ENCODE results near the gene CXCR5.

Gene CXCR5

DNA sequence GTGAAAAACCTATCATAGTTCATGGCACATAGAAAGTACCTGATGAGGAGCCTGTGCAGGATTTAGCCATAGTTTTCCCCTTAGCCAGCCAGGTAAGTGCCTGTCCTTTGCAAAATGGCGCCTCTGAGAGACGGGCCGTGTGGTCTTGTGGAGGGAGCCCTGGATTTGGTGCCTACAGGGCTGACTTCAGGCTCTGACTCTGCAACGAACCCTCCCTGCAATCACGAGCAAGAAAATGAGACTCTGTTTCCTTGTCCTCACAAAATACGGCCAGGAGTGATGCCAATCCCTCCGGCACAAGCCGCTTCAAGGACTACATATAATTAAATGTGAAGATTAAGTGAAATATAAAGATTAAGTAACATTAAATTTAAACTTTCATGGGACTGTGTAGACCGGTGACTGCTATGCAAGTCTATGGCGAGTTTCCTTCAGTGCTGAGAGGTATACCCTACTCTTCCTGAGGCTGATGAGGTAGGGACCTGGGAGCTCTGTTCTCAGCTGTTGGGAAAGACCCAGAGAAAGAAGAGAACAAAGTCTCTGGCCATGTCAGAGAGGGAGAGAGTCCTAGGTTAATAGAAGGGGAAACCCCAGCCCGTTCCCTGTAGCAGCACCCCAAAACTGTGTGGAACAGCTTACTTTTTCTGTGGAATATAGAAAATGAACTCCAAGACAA, 6.1 kb upstream of the CXCR5 start:
- peak; percentile 58 for DNase-seq

DNA sequence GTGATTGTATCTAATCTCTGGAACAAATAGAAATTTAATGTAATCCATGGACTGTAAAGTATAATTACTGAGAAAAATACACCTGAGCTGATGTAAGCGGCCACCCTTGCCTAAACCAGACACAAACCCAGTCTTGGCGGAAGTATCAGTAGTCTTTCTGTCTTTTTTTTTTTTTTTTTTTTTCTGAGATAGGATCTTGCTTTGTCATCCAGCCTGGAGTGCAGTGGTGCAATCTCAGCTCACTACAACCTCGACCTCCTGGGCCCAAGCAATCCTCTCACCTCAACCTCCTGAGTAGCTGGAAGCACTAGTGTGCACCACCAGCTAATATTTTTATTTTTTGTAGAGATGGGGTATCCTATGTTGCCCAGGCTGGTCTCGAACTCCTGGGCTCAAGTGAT, 5.5 kb upstream of the CXCR5 start:
- peak; percentile 57 for DNase-seq

- DNase-seq: no peak
Observed at GRCh38 chr11:118881228-118881627, 2.5 kb upstream of the CXCR5 start.

DNA sequence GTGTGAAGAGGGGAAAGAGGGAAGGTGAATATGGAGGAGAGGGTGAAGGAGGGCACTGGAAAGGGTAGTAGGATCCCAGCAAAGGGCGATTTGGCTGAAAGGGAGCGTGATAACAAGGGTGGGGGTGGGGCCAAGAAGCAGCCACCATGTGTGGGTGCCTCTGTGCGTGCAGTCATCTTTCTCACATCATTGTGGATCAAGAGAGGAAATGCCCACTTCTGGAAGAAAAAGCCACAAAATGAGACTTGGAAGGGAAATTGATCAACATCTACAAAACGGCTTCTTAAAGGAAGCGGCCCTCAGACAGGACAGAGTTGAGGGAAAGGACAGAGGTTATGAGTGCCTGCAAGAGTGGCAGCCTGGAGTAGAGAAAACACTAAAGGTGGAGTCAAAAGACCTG, 1.2 kb upstream of the CXCR5 start:
- no peak for DNase-seq

GRCh38 chr11:118883004-118883367, 706 bp upstream of the CXCR5 start:
- no peak for DNase-seq

DNA sequence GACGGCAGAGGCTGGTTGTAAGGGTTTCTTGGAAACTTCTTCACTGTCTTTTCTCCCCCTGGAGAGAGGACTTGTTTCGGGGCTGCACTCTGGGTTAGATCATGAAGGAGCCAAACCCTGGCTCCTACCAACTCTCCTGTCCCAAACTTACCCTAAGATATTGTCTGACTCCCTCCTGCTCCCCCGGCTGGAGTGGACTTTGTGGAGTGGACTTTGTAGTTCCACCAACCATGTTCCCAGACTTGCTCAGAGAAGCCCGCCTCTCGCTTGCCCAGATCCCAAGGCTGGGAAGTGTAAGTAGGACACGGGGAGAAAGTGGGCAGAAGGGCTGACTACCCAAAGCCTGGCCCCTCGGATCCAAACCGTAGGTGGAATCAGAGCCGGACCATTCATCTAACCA, 1.2 kb downstream of the CXCR5 start:
- DNase-seq: no peak

GRCh38 chr11:118885319-118885718, 1.6 kb downstream of the CXCR5 start:
- DNase-seq: no peak

DNA sequence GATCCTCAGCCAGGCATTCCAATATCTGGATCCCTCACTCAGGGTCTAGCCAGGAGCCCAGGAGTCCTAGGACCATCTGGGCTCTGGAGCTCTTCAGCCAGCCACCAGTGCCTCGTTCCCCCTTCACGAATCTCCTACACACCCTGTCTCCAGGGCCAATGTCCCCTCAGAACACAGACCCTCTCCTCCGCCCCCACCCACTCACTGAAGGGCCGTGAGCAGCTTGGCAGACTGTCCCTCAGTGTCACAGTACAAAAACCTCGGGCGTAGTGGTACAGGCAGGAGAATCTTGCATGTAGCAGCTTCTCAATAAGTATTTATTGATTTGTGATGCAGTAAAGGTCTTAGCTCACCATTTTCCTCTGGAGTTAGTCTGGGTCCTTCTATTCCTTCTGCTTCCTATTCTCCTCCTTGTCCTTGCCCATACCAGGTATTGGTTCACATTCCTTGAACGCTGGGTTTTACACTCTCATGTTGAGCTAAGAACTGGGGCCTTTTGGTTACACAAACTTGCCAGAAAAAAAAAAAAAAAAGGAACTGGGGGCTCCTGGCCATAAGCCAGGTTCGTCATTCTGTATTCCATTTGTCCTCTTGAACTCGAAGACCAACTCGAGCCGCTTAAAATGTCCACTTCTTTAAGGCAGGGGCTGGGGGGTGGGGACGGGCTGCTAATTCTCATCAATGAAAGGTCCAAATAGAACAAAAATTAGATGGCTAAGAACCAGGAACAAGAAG, 2.3 kb downstream of the CXCR5 start:
- no peak for DNase-seq

DNA sequence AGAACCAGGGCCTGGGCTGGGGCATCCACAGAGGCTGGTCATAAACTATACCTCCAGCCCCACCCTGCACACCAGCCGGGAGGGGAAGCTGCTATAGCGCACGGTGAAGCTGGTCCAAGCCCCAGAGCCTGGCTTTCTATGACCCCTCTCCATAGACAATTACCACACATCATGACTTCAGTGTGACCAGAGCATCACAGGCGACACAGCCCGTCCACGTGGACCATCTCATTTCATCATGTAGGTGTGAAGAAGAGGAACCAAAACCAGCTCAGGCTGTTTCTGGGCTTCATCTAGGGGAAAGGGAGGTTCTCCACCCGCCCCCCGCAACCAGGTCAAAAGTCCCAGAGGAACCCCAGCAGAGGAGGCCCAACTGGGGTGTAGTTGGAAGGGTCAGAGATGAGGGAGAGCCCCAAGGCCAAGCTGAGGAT, 3.0 kb downstream of the CXCR5 start:
- no peak for DNase-seq

DNA sequence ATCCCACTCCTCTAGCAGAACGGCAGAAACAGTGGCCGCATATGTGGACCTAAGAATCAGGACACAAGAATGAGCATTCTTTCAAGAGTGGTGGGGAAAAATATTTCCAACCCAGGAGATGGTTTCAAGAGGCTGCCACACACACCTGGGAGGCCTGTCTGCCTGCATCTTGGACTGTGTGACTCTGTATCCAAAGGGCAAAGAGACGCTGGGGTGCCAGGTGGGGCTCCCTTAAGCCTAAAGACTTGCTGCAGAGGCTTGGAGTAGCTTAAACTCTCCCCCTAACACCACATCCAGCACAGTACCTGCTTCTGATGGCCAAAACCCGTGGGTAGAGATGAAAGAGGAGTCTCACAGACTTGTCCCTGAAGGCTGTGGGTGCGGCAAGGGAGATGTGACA, 3.5 kb downstream of the CXCR5 start:
- DNase-seq: no peak

DNA sequence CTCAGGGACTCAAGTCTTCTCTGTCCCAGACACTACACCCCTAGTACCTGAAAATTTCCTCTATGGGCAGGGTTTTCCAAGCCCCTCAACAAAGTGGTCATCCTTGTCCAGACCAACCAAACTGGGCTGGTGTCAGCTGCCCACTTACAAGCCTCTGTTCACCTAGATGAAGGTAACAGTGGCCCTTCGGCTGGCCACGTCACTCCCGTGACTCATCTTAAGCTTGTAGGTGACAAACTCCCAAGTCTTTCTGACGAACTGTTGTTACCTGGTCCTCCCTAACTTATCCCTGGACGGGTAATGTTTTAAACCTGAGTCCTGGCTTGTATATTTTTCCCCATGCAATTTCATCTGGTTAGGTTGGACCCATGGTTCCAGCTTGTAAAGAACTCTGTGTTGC, 4.7 kb downstream of the CXCR5 start:
- no peak for DNase-seq

- no peak for DNase-seq
Observed at GRCh38 chr11:118889797-118890196, 6.1 kb downstream of the CXCR5 start.

DNA sequence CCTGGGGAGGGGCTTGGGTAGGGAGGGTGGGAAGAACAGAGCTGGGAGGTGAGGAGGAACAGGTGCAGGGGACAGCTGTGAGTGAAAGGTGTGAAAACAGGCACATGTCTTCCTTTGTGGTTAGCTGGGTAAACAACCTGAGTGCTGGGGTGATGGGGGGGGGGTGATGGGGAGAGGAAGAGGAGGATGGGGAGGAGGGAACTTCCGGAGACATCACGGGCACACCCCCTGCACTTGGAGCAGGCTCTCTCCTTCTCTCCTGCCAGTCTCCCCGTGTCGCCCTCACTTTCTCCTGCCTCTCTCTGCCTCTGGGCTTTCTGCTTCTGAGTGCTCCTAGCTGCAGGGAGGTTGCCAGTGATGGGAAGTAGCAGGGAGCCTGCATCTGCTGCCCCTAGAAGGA, 8.8 kb downstream of the CXCR5 start:
- DNase-seq: no peak

DNA sequence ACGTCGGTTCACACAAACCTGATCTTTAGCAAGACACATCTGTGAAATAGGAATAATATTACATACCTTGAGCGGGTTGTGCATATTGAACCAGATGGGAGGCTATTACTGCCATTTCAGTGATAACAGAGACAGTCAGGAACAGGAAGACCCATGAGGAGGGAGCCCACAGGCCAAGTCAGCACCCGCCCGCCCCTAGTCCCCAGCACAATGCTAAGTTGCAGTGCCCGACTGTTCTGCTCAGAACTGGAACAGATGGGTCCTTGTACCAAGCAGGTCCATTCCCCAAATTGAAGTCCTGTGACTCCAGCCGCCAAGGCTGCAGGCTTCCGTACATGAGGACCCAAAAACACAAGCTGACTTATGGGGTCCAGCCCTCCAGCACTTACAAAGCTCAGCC, 9.3 kb downstream of the CXCR5 start:
- DNase-seq: no peak

DNA sequence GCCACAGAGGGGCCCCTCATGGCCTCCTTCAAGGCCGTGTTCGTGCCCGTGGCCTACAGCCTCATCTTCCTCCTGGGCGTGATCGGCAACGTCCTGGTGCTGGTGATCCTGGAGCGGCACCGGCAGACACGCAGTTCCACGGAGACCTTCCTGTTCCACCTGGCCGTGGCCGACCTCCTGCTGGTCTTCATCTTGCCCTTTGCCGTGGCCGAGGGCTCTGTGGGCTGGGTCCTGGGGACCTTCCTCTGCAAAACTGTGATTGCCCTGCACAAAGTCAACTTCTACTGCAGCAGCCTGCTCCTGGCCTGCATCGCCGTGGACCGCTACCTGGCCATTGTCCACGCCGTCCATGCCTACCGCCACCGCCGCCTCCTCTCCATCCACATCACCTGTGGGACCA, 10.0 kb downstream of the CXCR5 start:
- DNase-seq: no peak

- DNase-seq: no peak
Observed at GRCh38 chr11:118894192-118894591, 10.5 kb downstream of the CXCR5 start.

- peak; percentile 87 for DNase-seq
Observed at GRCh38 chr11:118895093-118896039, 11.7 kb downstream of the CXCR5 start.

DNA sequence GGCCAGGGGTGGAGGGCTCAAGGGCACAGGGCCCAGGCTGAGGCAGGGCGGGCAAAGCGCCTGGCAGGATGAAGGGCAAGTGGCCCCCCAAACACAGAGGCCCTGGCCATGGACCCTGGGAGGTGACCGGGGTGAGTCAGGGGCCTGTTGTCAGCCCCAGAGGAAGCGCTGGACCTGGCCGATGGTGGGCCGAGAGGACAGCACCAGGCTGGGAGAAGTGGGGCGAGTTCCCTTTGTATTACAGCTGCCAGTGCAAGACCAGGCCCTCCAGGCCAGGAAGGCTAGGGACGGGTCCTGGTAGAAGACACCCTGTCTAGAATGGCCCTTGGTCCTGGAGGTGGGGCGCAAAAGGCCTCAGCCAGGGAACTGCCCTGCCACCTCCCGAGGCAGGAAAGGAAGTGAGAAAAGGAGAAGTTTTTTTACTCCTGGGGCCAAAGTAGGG, 12.8 kb downstream of the CXCR5 start:
- DNase-seq: no peak

DNA sequence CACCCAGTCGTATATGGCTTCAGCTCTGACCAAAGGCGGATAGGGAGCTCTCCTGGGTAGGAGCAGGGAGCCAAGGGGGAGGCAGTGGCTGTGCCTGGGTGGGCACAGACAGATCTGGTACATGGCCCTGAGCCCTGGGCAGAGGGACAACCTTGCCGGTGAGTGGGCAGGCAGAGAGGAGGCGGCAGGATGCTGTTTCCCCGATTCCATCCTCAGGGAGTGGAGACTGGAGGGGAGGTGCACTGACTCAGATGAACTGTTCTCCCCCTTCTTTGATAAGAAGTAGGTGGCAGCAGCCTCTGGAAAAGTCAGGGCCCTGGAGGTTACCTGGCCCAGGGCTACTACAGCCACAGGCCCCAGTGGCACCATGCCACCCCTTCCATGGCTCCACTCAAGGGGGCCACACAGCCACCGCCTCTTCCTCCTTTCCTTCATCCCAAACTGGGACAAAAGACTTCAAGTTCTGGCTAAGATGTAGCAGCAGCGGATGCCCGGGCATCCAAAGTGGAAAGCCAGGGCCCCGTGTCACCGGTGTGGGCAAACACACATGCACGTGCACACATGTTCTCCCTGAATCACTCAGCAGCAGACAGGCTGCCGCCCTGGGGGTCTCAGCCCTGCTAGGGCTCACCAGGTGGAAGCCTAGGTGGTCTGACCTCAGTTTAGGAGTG, 13.4 kb downstream of the CXCR5 start:
- DNase-seq: no peak

GRCh38 chr11:118897721-118898310, 14.1 kb downstream of the CXCR5 start:
- no peak for DNase-seq

DNA sequence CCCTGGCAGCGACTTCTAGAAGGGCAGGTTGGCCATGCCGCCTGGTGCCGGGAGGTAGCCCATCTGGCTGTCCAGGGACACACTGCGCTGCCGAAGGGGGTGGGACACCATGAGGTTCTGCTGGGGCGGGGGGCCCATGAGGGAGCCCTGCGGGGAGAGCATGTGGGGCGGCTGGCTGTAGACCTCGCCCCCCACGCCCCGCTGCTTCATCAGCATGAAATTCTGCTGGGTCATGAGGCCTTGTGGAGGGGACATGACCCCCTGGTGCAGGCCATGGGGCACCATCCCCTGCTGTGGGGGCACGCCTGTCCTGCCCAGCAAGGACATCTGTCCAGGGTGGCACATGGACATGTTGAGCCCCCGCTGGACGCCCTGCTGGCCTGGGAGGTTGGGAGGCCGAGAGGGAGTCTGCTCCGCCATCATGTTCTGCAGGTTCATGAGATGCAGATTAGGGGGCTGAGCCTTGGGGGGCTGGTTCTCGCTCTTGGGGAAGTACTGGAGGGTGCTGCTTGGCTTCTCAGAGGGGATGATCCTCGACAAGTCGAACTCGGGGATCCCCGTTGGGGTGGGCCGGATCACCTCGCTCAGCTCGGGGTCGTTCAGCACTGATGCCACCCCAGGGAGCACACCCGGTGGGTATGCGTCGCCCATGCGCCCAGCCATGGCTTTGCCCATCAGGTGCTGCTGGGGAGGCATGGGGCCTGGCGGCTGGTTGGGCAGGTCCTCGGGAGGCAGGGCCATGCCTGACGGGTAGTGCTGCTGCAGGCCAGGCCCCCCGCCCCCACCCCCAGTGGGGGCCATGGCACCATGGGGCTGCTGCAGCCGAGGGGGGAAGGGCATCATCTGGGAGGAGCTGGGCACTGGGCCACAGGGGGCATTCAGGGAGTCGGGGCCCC, 15.0 kb downstream of the CXCR5 start:
- no peak for DNase-seq

DNA sequence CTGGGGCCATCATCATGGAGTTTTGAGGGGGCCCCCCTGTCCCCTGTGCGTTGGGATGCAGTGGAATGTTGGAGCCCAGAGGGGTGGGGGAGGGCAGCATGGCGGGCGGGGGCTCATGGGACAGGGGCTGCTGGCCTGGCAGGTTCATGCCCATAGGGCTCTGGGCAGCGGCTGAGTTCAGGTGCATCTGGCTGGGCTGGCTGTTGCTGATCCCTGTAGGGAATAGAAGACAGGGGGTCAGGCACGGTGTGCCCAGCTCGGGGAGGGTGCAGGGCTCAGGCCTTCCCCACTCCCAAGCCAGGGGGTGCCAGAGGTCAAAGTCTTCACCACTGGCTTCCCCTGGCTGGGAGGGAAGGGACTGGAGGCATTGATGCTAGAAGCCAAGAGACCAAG, 15.6 kb downstream of the CXCR5 start:
- DNase-seq: no peak

Data from activated CD8-positive, alpha-beta memory T cell treated with anti-CD3 and anti-CD28 coated beads for 24 hours (primary cell).